ENCODE measurements around the gene CREBL2.

CREBL2 gene

GRCh38 chr12:12681061-12681765 lies 69.5 kb downstream of the CREBL2 start:
- Mint-ChIP-seq H3K36me3 (ENCODE audit: insufficient read depth) (no peaks in the 10 kb centered on the region), H3K9me3 (no peaks in the 10 kb centered on the region), H3K4me1 (ENCODE audit: low read depth in 2 of 2) (no peaks in the 10 kb centered on the region), H3K4me3 (no peak overlapping the region), H3K27ac (no peak overlapping the region), H3K27me3 (no peaks in the 10 kb centered on the region)
- no peak for DNase-seq
- no peak for ATAC-seq (replicated peaks)

- Mint-ChIP-seq H3K4me1 (ENCODE audit: low read depth in 2 of 2) (no peaks in the 10 kb centered on the region), H3K27me3 (no peaks in the 10 kb centered on the region), H3K4me3 (no peak overlapping the region)
These were observed 70.6 kb downstream of the CREBL2 start for GRCh38 chr12:12682284-12682683.

GRCh38 chr12:12683136-12683697 lies 71.5 kb downstream of the CREBL2 start:
- H3K27me3 Mint-ChIP-seq = no peaks in the 10 kb centered on the region
- H3K9me3 Mint-ChIP-seq = no peaks in the 10 kb centered on the region
- H3K4me1 Mint-ChIP-seq (ENCODE audit: low read depth in 2 of 2) = no peaks in the 10 kb centered on the region
- no peaks in the 10 kb centered on the region for H3K36me3 Mint-ChIP-seq (ENCODE audit: insufficient read depth)
- ATAC-seq (replicated peaks) (no peak), DNase-seq (no peak)
- H3K27ac Mint-ChIP-seq = no peak overlapping the region
- no peak overlapping the region for H3K4me3 Mint-ChIP-seq

More at GRCh38 chr12:12682284-12682683, 70.6 kb downstream of the CREBL2 start:
- no peaks in the 10 kb centered on the region for H3K9me3 Mint-ChIP-seq
- peak overlapping the region in 1 of 2 donors; percentile 14 for H3K27ac Mint-ChIP-seq
- H3K36me3 Mint-ChIP-seq (ENCODE audit: insufficient read depth) = no peaks in the 10 kb centered on the region
- no peak for DNase-seq
- ATAC-seq (replicated peaks) = no peak

- no peaks in the 10 kb centered on the region for H3K36me3 Mint-ChIP-seq (ENCODE audit: insufficient read depth)
- H3K27me3 Mint-ChIP-seq = no peaks in the 10 kb centered on the region
- H3K27ac Mint-ChIP-seq = no peak overlapping the region
- H3K9me3 Mint-ChIP-seq = no peaks in the 10 kb centered on the region
- ATAC-seq (replicated peaks) = no peak
- DNase-seq = no peak
- no peaks in the 10 kb centered on the region for H3K4me1 Mint-ChIP-seq (ENCODE audit: low read depth in 2 of 2)
- no peak overlapping the region for H3K4me3 Mint-ChIP-seq
These were observed 72.0 kb downstream of the CREBL2 start for GRCh38 chr12:12683725-12684124.

- Mint-ChIP-seq H3K9me3 (no peaks in the 10 kb centered on the region), H3K4me1 (ENCODE audit: low read depth in 2 of 2) (no peaks in the 10 kb centered on the region), H3K27ac (no peak overlapping the region), H3K36me3 (ENCODE audit: insufficient read depth) (no peaks in the 10 kb centered on the region), H3K4me3 (no peak overlapping the region), H3K27me3 (no peaks in the 10 kb centered on the region)
- DNase-seq (no peak), ATAC-seq (replicated peaks) (no peak)
These were observed 72.9 kb downstream of the CREBL2 start for GRCh38 chr12:12684375-12685106.

GRCh38 chr12:12685305-12685704 lies 73.6 kb downstream of the CREBL2 start:
- Mint-ChIP-seq H3K4me3 (no peak overlapping the region), H3K4me1 (ENCODE audit: low read depth in 2 of 2) (no peaks in the 10 kb centered on the region), H3K27me3 (no peaks in the 10 kb centered on the region), H3K27ac (no peak overlapping the region), H3K9me3 (no peaks in the 10 kb centered on the region), H3K36me3 (ENCODE audit: insufficient read depth) (no peaks in the 10 kb centered on the region)
- ATAC-seq (replicated peaks) (no peak), DNase-seq (no peak)

GRCh38 chr12:12686472-12686871 lies 74.8 kb downstream of the CREBL2 start:
- H3K4me3 Mint-ChIP-seq = no peak overlapping the region
- no peak overlapping the region for H3K27ac Mint-ChIP-seq
- H3K36me3 Mint-ChIP-seq (ENCODE audit: insufficient read depth) = no peaks in the 10 kb centered on the region
- H3K9me3 Mint-ChIP-seq = no peaks in the 10 kb centered on the region
- H3K4me1 Mint-ChIP-seq (ENCODE audit: low read depth in 2 of 2) = no peaks in the 10 kb centered on the region
- ATAC-seq (replicated peaks) (no peak), DNase-seq (no peak)
- H3K27me3 Mint-ChIP-seq = no peaks in the 10 kb centered on the region

GRCh38 chr12:12686925-12687324 lies 75.2 kb downstream of the CREBL2 start:
- ATAC-seq (replicated peaks) (no peak), DNase-seq (no peak)
- H3K4me1 Mint-ChIP-seq (ENCODE audit: low read depth in 2 of 2) = no peaks in the 10 kb centered on the region
- no peaks in the 10 kb centered on the region for H3K27me3 Mint-ChIP-seq
- no peak overlapping the region for H3K4me3 Mint-ChIP-seq
- H3K27ac Mint-ChIP-seq = no peak overlapping the region
- no peaks in the 10 kb centered on the region for H3K9me3 Mint-ChIP-seq
- H3K36me3 Mint-ChIP-seq (ENCODE audit: insufficient read depth) = no peaks in the 10 kb centered on the region

GRCh38 chr12:12689647-12690300 lies 78.1 kb downstream of the CREBL2 start:
- no peaks in the 10 kb centered on the region for H3K36me3 Mint-ChIP-seq (ENCODE audit: insufficient read depth)
- ATAC-seq (replicated peaks) (no peak), DNase-seq (no peak)
- H3K4me1 Mint-ChIP-seq (ENCODE audit: low read depth in 2 of 2) = no peaks in the 10 kb centered on the region
- no peaks in the 10 kb centered on the region for H3K9me3 Mint-ChIP-seq
- H3K4me3 Mint-ChIP-seq = no peak overlapping the region
- H3K27me3 Mint-ChIP-seq = no peaks in the 10 kb centered on the region
- H3K27ac Mint-ChIP-seq = no peak overlapping the region

- DNase-seq (no peak), ATAC-seq (replicated peaks) (no peak)
- Mint-ChIP-seq H3K4me3 (no peak overlapping the region), H3K9me3 (no peaks in the 10 kb centered on the region), H3K27me3 (no peaks in the 10 kb centered on the region), H3K4me1 (ENCODE audit: low read depth in 2 of 2) (peaks cover 8 to 9% of the 10 kb centered on the region in 2 donors), H3K36me3 (ENCODE audit: insufficient read depth) (peaks cover 8% of the 10 kb centered on the region), H3K27ac (no peak overlapping the region)
These were observed 79.9 kb downstream of the CREBL2 start for GRCh38 chr12:12691549-12691948.

- no peak for DNase-seq
- Mint-ChIP-seq H3K36me3 (ENCODE audit: insufficient read depth) (peaks cover 18% of the 10 kb centered on the region), H3K27me3 (no peaks in the 10 kb centered on the region), H3K4me3 (no peak overlapping the region), H3K27ac (no peak overlapping the region), H3K4me1 (ENCODE audit: low read depth in 2 of 2) (peaks cover 16 to 26% of the 10 kb centered on the region in 2 donors), H3K9me3 (no peaks in the 10 kb centered on the region)
- no peak for ATAC-seq (replicated peaks)
These were observed 81.5 kb downstream of the CREBL2 start for GRCh38 chr12:12693111-12693671.
